Fibroblast of lung (primary cell): Measurements from ENCODE around the gene CES5A.
"Not testable (repeated sequence)": the region's sequence is repeated elsewhere in the genome, so short reads cannot be mapped to it uniquely, and the experiment has no call there.

Experiments
- CTCF ChIP-seq, 2 donors: IDR thresholded peaks in 1 of 2; conservative IDR thresholded peaks in 1 of 2; 1 replicate in 1 of 2; 2 replicates in 1 of 2; pipeline ENCODE4 v1.5.1; 2011 to 2012; ENCODE audit warnings: low read length in 2 of 2, control low read depth in 1 of 2, inconsistent platforms in 1 of 2, low read depth in 1 of 2, mild to moderate bottlenecking in 1 of 2
- EZH2 ChIP-seq: IDR thresholded peaks from 2 replicates; pipeline ENCODE4 v1.5.1; 2012; ENCODE audit warnings: low read length, control low read depth, mild to moderate bottlenecking; ENCODE audit errors: missing control alignments

- not testable (repeated sequence) for TF ChIP-seq EZH2; CTCF (conservative IDR thresholded peaks at IDR 0.05 in 1 of 2, IDR thresholded peaks at IDR 0.05 in 1 of 2; ENCODE audit: low read depth in 1 of 2, low read length in 2 of 2)
Measured at GRCh38 chr16:55813730-55814129, 61.4 kb downstream of the CES5A start.
